NCI-H2227 (cell line): ENCODE data around the gene CTAGE4.
"Not testable (repeated sequence)": the region's sequence is repeated elsewhere in the genome, so short reads cannot be mapped to it uniquely, and the experiment has no call there.

Experiments used
- DNase-seq: peaks from one replicate; lab custom pipeline; 2025; ENCODE audit not compliant: unreplicated experiment; lab: John Stamatoyannopoulos, UW

The CTAGE4 gene, protein sequence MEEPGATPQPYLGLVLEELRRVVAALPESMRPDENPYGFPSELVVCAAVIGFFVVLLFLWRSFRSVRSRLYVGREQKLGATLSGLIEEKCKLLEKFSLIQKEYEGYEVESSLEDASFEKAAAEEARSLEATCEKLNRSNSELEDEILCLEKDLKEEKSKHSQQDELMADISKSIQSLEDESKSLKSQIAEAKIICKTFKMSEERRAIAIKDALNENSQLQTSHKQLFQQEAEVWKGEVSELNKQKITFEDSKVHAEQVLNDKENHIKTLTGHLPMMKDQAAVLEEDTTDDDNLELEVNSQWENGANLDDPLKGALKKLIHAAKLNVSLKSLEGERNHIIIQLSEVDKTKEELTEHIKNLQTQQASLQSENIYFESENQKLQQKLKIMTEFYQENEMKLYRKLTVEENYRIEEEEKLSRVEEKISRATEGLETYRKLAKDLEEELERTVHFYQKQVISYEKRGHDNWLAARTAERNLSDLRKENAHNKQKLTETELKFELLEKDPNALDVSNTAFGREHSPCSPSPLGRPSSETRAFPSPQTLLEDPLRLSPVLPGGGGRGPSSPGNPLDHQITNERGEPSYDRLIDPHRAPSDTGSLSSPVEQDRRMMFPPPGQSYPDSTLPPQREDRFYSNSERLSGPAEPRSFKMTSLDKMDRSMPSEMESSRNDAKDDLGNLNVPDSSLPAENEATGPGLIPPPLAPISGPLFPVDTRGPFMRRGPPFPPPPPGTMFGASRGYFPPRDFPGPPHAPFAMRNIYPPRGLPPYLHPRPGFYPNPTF

GRCh38 chr7:144183166-144183565 is at the start of gene CTAGE4:
Gene CTAGE4, plus strand, starts transcription at chr7:144183466. Its CDS starts 38 bp downstream, at chr7:144183504.
- not testable (repeated sequence) for DNase-seq

DNA sequence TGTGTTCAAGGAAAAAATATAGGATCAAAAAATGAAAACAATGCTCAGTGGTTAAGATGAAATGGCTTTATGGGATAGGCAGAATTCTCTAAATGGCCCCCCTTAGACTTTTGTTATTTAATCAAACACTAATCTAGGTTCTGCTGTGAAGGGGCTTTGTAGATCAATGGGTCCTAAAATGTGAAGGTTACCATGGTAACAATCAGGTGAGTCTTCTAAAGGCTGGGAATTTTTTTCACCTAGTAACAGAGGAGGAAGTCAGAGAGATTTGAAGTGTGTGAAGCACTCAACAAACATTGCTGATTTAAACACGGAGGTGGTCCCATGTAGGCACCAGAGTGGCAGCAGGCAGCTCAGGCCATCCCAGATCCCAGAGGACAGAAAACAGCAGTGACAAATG is 49.1 kb upstream of the CTAGE4 start:
- DNase-seq: no peak

- no peak for DNase-seq
Observed at GRCh38 chr7:144137501-144137900, 45.8 kb upstream of the CTAGE4 start.

DNA sequence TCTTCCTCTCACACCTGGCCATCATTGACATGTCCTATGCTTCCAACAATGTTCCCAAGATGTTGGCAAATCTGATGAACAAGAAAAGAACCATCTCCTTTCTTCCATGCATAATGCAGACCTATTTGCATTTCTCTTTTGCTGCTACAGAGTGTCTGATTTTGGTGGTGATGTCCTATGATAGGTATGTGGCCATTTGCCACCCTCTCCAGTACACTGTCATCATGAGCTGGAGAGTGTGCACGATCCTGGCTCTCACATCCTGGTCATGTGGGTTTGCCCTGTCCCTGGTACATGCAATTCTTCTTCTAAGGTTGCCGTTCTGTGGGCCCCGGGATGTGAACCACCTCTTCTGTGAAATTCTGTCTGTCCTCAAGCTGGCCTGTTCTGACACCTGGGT is 41.1 kb upstream of the CTAGE4 start:
- DNase-seq: no peak

DNA sequence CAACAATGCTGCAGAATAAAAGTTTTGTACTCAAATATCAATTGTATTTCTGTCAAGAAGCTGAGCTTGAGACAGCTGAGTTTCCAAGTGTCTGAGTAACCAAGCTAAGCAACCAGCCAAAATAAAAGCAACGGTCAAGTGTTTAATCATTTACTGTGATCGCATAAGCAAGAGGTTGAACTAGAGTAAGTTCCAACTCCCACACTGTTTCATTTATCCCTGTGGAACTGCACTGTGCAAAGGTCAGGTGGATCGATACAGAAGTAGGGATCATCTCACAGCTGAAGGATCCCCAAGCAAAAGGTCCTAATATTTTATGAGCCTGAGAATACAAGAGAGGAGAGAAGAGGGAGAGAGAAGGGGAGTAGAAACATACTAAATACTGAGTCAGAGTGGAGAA is 38.8 kb upstream of the CTAGE4 start:
- no peak for DNase-seq

- no peak for DNase-seq
Observed at GRCh38 chr7:144148224-144148827, 34.9 kb upstream of the CTAGE4 start.

DNA sequence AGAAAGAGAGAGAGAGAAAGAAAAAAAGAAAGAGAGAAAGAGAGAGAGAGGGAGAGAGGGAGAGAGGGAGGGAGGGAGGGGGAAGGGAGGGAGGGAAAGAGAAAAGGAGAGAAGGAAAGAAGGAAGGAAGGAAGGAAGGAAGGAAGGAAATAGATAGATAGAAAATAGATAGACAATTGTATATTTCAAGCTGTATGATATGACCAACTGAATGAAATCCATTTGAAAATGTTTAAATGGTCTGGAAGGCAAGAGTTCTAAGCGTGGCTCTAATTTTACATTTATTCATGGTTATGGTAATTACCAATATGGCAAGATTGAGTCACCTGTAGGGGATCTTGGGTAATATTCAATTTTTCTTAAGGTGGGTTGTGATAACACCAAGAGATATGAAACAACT is 24.4 kb upstream of the CTAGE4 start:
- DNase-seq: no peak

- DNase-seq: no peak
Observed at GRCh38 chr7:144164784-144165183, 18.5 kb upstream of the CTAGE4 start.

GRCh38 chr7:144171594-144172350 is 11.5 kb upstream of the CTAGE4 start:
- not testable (repeated sequence) for DNase-seq

DNA sequence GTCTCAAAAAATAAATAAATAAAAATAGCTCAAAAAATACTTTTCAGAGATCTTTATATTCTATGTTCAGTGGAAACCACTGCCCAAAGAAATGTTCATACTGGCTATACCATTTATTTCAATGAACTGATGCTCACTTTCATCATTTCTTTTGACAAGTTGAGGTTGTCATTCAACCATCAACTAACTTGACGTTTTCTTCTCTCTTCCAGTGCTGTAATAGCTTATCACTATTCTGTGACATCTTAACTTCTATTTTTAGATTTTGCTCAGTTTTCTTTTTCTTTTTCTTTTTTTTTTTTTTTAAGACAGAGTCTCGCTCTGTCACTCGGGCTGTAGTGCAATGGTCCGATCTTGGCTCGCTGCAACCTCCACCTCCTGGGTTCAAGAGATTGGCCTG is 8.7 kb upstream of the CTAGE4 start:
- no peak for DNase-seq

DNA sequence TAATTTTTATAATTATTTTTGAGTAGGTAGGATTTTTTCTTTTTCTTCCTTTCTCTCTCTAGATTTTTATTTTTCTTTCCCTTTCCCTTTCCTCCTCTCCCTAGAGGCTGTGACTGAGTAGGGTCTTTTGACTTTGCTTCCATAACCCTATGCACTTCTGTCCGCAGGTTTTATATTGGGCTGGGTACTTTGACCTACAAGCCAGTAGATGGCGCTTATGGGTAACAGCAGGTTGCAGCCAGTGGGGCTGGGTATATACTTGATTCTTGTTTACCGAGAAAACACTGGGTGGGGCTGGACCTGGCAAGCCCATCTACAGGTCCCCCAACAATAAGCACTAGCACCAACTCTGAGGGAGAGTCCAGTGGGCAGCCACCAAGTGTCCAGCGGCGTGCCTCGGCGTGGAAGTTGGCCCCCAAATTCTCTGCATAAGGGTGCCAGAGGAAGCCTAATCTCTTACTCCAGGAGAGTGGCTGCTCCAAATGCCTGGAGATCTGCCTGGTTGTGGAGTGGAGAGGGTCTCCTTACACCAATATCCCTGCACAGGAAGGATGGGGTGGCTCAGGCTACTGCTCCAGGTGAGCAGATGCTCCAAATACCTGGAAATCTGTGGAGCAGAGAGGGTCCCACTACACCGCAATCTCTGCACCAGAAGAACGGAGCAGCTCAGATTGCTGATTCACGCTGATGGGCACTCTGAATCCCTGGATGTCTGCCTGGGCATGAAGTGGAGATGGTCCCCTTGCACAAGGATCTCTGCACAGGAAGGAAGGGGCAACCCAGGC is 4.7 kb upstream of the CTAGE4 start:
- not testable (repeated sequence) for DNase-seq

DNA sequence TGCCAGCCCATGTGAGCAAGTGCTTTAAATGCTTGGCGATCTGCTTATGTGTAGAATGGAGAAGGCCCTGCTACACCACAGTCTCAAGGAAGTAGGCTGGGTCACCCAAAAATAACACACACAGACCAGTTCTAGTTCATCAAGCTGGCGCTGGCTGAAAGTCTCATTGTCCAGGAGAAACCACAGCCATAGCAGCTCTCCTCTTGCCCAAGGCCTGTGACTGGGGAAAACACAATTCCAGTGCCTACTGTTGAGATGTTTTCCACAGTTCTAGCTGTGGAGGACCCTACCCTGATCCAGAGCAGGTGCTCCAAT is 4.1 kb upstream of the CTAGE4 start:
- not testable (repeated sequence) for DNase-seq

DNA sequence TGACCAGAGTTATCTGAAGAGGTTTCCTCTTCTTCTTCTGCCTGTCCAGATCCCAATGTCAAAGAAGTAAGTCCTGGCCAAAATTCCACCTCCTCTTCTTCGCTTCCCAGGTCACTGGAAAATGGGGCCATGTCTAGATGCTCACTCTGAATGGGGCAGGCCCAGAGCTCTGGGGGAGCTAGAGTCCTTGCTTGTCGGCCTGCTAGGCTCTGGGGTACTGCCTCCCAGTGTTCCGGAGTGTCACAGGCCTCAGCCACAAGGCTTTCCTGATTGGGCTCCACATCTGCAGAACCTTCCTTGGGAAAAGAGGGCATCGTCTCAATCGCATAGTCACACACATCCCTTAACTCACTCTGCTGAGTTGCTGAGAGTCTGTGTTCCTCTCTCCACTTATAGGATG is 4.6 kb downstream of the CTAGE4 start:
- not testable (repeated sequence) for DNase-seq

- not testable (repeated sequence) for DNase-seq
Observed at GRCh38 chr7:144188578-144189171, 5.4 kb downstream of the CTAGE4 start.

DNA sequence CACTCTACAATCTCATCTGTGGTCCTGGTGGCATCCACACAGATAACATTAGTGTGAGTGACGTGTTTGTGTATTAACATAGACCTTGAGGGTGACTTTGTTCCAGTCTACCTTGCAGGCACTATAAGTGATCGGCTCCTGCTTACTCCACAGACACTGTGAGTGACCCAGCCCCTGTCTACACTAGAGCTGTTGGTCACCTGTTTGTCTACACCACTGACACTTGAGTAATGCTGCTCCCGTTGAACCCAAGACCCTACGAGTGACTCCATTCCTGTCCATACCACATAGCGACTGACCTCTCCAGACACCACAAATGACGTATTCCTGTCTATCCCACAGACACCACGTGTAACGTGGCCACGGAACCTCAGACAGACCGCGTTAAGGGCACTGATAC is 10.5 kb downstream of the CTAGE4 start:
- not testable (repeated sequence) for DNase-seq

- not testable (repeated sequence) for DNase-seq
Observed at GRCh38 chr7:144194453-144194852, 11.2 kb downstream of the CTAGE4 start.

DNA sequence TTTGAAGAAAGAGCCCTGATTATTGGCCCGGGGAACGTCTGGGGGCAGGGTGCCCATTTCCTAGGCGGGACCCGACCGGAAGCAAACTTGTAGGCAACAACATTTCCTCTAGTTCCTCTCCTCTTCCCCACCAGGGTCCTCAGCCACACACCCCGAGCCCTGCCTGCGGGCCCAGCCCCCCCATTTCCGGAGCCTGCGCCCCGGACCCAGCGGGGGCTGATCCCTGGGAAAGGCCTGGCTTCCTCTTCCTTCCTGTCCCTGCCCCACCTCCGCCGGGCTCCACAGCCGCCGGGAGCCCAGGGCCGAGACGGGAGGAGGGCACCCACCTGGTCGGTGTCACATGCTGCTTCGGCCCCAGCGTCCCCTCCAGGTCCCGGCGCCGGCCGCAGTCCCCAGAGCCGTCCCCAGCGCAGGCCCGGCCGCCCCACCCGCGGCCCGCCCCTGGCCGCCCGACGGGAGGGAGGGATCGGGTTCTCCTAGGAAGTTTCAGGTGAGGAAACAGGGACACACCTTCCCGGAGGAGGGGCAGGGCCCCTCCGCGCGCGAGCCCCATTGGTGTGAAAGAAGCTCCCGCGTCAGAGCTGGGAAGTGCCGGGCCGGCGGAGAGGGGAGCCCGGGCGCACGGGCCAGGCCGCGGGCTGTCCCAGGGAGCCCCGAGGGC is 12.1 kb downstream of the CTAGE4 start, which contains the start of gene ARHGEF35:
TSS of gene ARHGEF35 (minus strand) at position 622 of the 661 bp plus-strand sequence. CDS start 7,450 bp downstream, outside the sequence.
- DNase-seq: not testable (repeated sequence)

DNA sequence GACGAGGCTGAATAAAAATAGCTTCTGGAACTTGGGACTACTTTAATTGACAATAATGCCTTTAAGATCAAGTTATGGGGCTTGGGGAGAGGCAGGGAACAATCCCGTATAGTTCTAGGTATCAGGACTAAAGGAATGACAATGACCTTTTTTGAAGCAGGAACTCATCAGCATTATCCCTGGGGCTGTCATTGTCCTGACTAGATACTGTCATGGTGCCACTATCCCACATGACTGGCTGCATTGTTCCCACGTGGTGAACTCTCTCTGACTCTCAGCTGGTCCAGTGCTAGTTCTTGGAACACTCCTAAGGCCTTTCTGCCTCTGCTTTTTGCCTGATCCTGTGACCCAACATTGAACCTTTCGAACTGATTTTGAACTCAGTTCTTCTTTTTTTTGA is 15.7 kb downstream of the CTAGE4 start:
- DNase-seq: not testable (repeated sequence)

DNA sequence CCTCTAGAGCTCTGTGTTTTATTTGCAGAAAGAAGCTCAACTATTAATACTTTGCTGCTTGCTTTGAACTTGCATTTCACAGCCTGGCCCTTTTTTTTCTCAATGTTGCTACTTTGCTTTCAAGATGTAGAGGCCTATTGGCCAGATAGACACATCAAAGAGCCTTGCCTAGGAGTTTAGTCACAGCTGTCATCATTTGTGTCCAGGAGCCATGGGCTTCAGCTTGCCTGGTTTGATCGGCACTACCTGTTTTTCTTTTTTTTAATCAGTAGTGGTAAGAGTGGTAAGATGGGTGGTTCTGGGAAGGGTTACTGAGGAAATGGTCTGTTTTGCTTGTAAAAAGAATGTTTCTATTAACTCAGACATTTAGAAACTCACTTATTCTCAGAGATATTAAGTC is 18.7 kb downstream of the CTAGE4 start:
- DNase-seq: not testable (repeated sequence)
